Testis (tissue), 3 donors: ENCODE data around the gene PRKAR2B. TPM values are rescaled to one million over a fixed set of nuclear protein-coding genes. Genes with fewer than 3 reads are reported as not detected.
A peak's percentile ranks its signal among the peaks of the same experiment; 100 is the strongest.

Source experiments
- DNase-seq: peaks from one replicate; pipeline ENCODE4 v3.0.0-alpha.2; 2019
- H3K27ac ChIP-seq, 2 donors: fragments of 200-600 bp; sonication (generic); one replicate each; pipeline ENCODE4 v1.5.1; 2019
- H3K27me3 ChIP-seq: fragments of 200-600 bp; sonication (generic); one replicate; pipeline ENCODE4 v1.5.1; 2019
- H3K36me3 ChIP-seq: fragments of 200-600 bp; sonication (generic); one replicate; pipeline ENCODE4 v1.5.1; 2017; ENCODE audit warnings: low read depth; ENCODE audit errors: missing control alignments
- H3K4me1 ChIP-seq: fragments of 200-600 bp; sonication (generic); one replicate; pipeline ENCODE4 v1.5.1; 2019
- H3K4me3 ChIP-seq, 2 donors: fragments of 200-600 bp; sonication (generic); one replicate each; pipeline ENCODE4 v1.5.1; 2017 to 2019
- H3K9me3 ChIP-seq: fragments of 200-600 bp; sonication (generic); one replicate; pipeline ENCODE4 v1.5.1; 2017
- POLR2A ChIP-seq: fragments of 450-650 bp; IDR thresholded peaks from one replicate; pipeline ENCODE4 v1.6.1; 2017; ENCODE audit warnings: antibody characterized with exemption, mild to moderate bottlenecking, moderate library complexity
- WGBS, 2 donors: methylation state at CpG; one replicate each; pipeline ENCODE4 v1.1.5; 2018; 5-methylcytosine and 5-hydroxymethylcytosine counted together
- intact Hi-C: fragments of 100-400 bp; cut with DNase I; formaldehyde crosslinking; loops from one replicate; pipeline ENCODE4 v1.15.1; 2023; ENCODE audit warnings: low total_unique reads
- polyA plus RNA-seq: library from polyadenylated mRNA; stranded (reverse); fragments of 350-450 nt; fragmentation: Illumina TruSeq; extraction: RNeasy Lipid Tissue Mini Kit (QIAGEN cat#74804); gene quantifications from one replicate; pipeline ENCODE4 v1.2.3, GENCODE V29; 2014; ENCODE audit warnings: low read depth, low replicate concordance; ENCODE audit not compliant: insufficient read depth
- total RNA-seq, 2 donors: library from RNA; depleted of rRNA; stranded (reverse); fragments of >200 nt; gene quantifications; one replicate each; pipeline ENCODE4 v1.2.3, GENCODE V29; 2016
- TF ChIP-seq, protein P1 (sequence below), 3 experiments: fragments of 450-650 bp in 2 of 3; fragments of 200-600 bp in 1 of 3; sonication (generic) in 1 of 3; IDR thresholded peaks; one replicate each; pipeline ENCODE4 v1.5.1; 2016 to 2019; ENCODE audit warnings: antibody characterized with exemption in 3 of 3, mild to moderate bottlenecking in 2 of 3, moderate library complexity in 1 of 3

PRKAR2B gene
- total and polyA plus RNA-seq, 3 donors from 2014 or later: 51.7 to 81.8 (median 66.3) TPM

GRCh38 chr7:107118109-107118900 is 73.8 kb downstream of the PRKAR2B start:
- TF ChIP-seq, protein P1, sequence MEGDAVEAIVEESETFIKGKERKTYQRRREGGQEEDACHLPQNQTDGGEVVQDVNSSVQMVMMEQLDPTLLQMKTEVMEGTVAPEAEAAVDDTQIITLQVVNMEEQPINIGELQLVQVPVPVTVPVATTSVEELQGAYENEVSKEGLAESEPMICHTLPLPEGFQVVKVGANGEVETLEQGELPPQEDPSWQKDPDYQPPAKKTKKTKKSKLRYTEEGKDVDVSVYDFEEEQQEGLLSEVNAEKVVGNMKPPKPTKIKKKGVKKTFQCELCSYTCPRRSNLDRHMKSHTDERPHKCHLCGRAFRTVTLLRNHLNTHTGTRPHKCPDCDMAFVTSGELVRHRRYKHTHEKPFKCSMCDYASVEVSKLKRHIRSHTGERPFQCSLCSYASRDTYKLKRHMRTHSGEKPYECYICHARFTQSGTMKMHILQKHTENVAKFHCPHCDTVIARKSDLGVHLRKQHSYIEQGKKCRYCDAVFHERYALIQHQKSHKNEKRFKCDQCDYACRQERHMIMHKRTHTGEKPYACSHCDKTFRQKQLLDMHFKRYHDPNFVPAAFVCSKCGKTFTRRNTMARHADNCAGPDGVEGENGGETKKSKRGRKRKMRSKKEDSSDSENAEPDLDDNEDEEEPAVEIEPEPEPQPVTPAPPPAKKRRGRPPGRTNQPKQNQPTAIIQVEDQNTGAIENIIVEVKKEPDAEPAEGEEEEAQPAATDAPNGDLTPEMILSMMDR (IDR thresholded peaks at IDR 0.05): no peak
- TF ChIP-seq POLR2A: no peak
- DNase-seq: peak; percentile 28
- intact Hi-C loops: no loop called here

GRCh38 chr7:107119376-107120105 is 75.0 kb downstream of the PRKAR2B start:
- Histone ChIP-seq H3K4me3 (no peak overlapping the region), H3K4me1 (peaks cover 33% of the 10 kb centered on the region), H3K27me3 (no peaks in the 10 kb centered on the region), H3K36me3 (no peaks in the 10 kb centered on the region), H3K9me3 (no peaks in the 10 kb centered on the region), H3K27ac (peak overlapping the region in 1 of 2 donors; percentile 22)
- TF ChIP-seq, protein P1 (IDR thresholded peaks at IDR 0.05): no peak
- no peak for TF ChIP-seq POLR2A
- no peak for DNase-seq
- 79 to 82% methylated on average over 6 of the region's 6 CpGs for WGBS, 2 donors
- intact Hi-C loops: no loop called here

More at GRCh38 chr7:107118109-107118900, 73.8 kb downstream of the PRKAR2B start:
- H3K27me3 ChIP-seq: no peaks in the 10 kb centered on the region
- no peaks in the 10 kb centered on the region for H3K36me3 ChIP-seq
- 24 to 29% methylated on average over 5 of the region's 5 CpGs for WGBS, 2 donors
- peaks cover 33% of the 10 kb centered on the region for H3K4me1 ChIP-seq
- no peaks in the 10 kb centered on the region for H3K9me3 ChIP-seq
- H3K27ac ChIP-seq: peak overlapping the region in 1 of 2 donors; percentile 39
- H3K4me3 ChIP-seq: no peak overlapping the region

DNA sequence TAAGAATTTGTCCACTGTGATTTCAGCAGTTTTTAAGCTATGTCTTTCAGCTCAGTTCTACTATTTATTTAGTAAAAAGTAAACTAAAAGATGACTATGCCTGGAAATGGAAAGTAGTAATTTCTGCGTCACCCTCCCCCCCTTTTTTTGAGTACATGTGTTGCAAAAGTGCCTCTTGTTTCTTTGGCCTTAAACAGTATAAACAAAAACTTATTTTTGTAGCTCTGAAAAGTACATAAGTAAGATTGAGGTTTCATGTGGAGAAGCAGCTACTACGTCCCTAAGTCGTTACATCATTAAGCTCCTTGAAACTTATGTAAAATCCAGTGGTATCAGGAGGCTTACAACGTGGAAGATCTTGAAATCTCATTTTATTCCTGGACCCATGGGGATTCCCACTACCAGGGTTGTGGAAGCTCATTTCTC is 78.0 kb downstream of the PRKAR2B start:
- intact Hi-C loops: no loop called here
- Histone ChIP-seq H3K36me3 (no peaks in the 10 kb centered on the region), H3K27ac (peak overlapping the region in 1 of 2 donors; percentile 46), H3K27me3 (no peaks in the 10 kb centered on the region), H3K4me1 (peaks cover 25% of the 10 kb centered on the region), H3K9me3 (no peaks in the 10 kb centered on the region), H3K4me3 (no peak overlapping the region)
- TF ChIP-seq, protein P1 (IDR thresholded peaks at IDR 0.05): no peak
- TF ChIP-seq POLR2A: no peak
- no peak for DNase-seq
- WGBS, 2 donors: 21 to 40% methylated on average over 4 of the region's 4 CpGs

- H3K36me3 ChIP-seq: no peaks in the 10 kb centered on the region
- WGBS, 2 donors: 92 to 93% methylated on average over 4 of the region's 4 CpGs
- peaks cover 16% of the 10 kb centered on the region for H3K4me1 ChIP-seq
- no peak for DNase-seq
- H3K27ac ChIP-seq: peak overlapping the region in 1 of 2 donors; percentile 46
- no peak overlapping the region for H3K4me3 ChIP-seq
- H3K9me3 ChIP-seq: no peaks in the 10 kb centered on the region
- H3K27me3 ChIP-seq: no peaks in the 10 kb centered on the region
- intact Hi-C loops: no loop called here
- TF ChIP-seq, protein P1 (IDR thresholded peaks at IDR 0.05): no peak
- TF ChIP-seq POLR2A: no peak
Observed at GRCh38 chr7:107123392-107123791, 78.9 kb downstream of the PRKAR2B start.
